Measurements from ENCODE around the gene NEDD9.

DNA sequence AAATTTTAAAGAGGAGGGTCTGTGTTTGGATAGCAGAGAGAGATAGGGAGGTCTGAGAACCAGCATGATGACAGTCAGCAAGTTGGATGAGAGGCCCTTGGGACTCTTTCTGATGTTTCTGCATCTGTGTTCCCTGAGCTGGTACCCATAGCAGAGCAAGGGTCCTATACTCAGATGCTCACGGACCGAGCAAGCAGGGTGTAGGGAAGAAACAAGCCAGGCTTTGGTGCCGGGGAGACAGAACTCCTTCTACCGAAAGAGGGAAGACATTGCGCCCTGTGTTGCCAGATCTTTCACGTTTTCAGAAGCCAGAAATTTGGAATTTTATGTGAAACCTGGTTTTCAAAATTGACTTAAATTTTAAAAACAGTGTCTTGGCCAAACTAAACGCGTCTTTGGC, 34.6 kb downstream of the NEDD9 start:
- TF ChIP-seq, protein P1, sequence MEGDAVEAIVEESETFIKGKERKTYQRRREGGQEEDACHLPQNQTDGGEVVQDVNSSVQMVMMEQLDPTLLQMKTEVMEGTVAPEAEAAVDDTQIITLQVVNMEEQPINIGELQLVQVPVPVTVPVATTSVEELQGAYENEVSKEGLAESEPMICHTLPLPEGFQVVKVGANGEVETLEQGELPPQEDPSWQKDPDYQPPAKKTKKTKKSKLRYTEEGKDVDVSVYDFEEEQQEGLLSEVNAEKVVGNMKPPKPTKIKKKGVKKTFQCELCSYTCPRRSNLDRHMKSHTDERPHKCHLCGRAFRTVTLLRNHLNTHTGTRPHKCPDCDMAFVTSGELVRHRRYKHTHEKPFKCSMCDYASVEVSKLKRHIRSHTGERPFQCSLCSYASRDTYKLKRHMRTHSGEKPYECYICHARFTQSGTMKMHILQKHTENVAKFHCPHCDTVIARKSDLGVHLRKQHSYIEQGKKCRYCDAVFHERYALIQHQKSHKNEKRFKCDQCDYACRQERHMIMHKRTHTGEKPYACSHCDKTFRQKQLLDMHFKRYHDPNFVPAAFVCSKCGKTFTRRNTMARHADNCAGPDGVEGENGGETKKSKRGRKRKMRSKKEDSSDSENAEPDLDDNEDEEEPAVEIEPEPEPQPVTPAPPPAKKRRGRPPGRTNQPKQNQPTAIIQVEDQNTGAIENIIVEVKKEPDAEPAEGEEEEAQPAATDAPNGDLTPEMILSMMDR (IDR thresholded peaks at IDR 0.05): no peak
- no peak for TF ChIP-seq POLR2AphosphoS5 (IDR thresholded peaks at IDR 0.05)
- no peak for TF ChIP-seq POLR2A (IDR thresholded peaks at IDR 0.05)

Measured in upper lobe of left lung (tissue), 4 donors.